ENCODE data around the gene SYS1. TPM values are rescaled to one million over a fixed set of nuclear protein-coding genes. Genes with fewer than 3 reads are reported as not detected.

The SYS1 gene
- total and polyA plus RNA-seq, 10 donors, result 15.1 to 69.8 (median 32.2) TPM

DNA sequence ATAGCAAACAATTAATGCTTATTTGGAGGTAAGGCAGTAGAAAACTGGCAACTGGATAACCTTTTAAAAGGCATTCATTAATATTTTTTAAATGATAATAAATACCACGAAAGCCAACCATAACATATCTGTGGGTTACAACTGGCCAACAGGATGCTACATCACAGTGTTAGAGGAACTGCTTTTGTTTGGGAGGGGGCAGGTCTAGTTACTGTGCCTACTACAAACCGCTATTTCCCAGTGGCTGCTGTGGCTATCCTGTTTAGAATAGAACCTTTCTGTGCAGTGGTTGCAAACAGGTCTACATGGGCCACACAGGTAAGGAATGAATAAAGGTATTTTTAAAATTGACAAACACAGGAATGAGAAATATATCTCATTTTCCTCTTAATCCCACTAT lies 54.0 kb downstream of the SYS1 start:
- no peak for TF ChIP-seq POLR2A (IDR thresholded peaks at IDR 0.05)
- TF ChIP-seq, protein P1, sequence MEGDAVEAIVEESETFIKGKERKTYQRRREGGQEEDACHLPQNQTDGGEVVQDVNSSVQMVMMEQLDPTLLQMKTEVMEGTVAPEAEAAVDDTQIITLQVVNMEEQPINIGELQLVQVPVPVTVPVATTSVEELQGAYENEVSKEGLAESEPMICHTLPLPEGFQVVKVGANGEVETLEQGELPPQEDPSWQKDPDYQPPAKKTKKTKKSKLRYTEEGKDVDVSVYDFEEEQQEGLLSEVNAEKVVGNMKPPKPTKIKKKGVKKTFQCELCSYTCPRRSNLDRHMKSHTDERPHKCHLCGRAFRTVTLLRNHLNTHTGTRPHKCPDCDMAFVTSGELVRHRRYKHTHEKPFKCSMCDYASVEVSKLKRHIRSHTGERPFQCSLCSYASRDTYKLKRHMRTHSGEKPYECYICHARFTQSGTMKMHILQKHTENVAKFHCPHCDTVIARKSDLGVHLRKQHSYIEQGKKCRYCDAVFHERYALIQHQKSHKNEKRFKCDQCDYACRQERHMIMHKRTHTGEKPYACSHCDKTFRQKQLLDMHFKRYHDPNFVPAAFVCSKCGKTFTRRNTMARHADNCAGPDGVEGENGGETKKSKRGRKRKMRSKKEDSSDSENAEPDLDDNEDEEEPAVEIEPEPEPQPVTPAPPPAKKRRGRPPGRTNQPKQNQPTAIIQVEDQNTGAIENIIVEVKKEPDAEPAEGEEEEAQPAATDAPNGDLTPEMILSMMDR (IDR thresholded peaks at IDR 0.05 in 8 of 11, conservative IDR thresholded peaks at IDR 0.05 in 3 of 11), result no peak
- TF ChIP-seq POLR2AphosphoS5 (IDR thresholded peaks at IDR 0.05), result no peak
- peak overlapping the region in 2 of 8 donors; percentile 88 to 91 for H3K27ac ChIP-seq
- peaks cover 0 to 40% (median 31%) of the 10 kb centered on the region in 6 donors for H3K36me3 ChIP-seq
- intact Hi-C loops (cut with DNase I; ENCODE audit: low total_unique reads), result loop anchor here (5.0 kb wide), 1 partner anchor 45 kb away; no protein-coding TSS in a partner anchor
- H3K27me3 ChIP-seq (replicated peaks in 1 of 7), result no peaks in the 10 kb centered on the region
- H3K9me3 ChIP-seq, result no peaks in the 10 kb centered on the region
- DNase-seq, result no peak
- 40 to 59% (median 44%) methylated on average over 2 of the region's 2 CpGs for WGBS, 5 donors
- H3K4me1 ChIP-seq, result peaks cover 18 to 48% (median 40%) of the 10 kb centered on the region in 6 donors
- H3K4me3 ChIP-seq, result peak overlapping the region in 7 of 8 donors; percentile 73 to 94 (median 88)

Other genes with a start within 250 kb of the SYS1 start
- gene WFDC5, start 248.0 kb upstream of the SYS1 start, total RNA-seq, result not detected
- not detected for gene WFDC5, start 248.0 kb upstream of the SYS1 start, polyA plus RNA-seq
- not detected for gene WFDC12, start 238.7 kb upstream of the SYS1 start, total RNA-seq
- not detected for gene WFDC12, start 238.7 kb upstream of the SYS1 start, polyA plus RNA-seq
- gene PI3, start 188.3 kb upstream of the SYS1 start, total RNA-seq, result 10 to 100 TPM in 2 of 7 donors, 1 to 10 TPM in 3, not detected in 2; 1.8 to 22.8 (median 3.5) TPM
- 1 to 10 TPM in 2 of 3 donors, not detected in 1; 1.7 TPM for gene PI3, start 188.3 kb upstream of the SYS1 start, polyA plus RNA-seq
- gene SEMG1, start 156.1 kb upstream of the SYS1 start, total RNA-seq, result under 1 TPM in 1 of 7 donors, not detected in 6; 0.72 TPM
- not detected for gene SEMG1, start 156.1 kb upstream of the SYS1 start, polyA plus RNA-seq
- not detected for gene SEMG2, start 141.8 kb upstream of the SYS1 start, total RNA-seq
- gene SEMG2, start 141.8 kb upstream of the SYS1 start, polyA plus RNA-seq, result not detected
- 10 to 100 TPM in 3 of 7 donors, 1 to 10 TPM in 4; 2.9 to 26.9 (median 9.0) TPM for gene SLPI, start 108.6 kb upstream of the SYS1 start, total RNA-seq
- 10 to 100 TPM in 1 of 3 donors, 1 to 10 TPM in 2; 5.1 to 11.9 (median 8.4) TPM for gene SLPI, start 108.6 kb upstream of the SYS1 start, polyA plus RNA-seq
- gene RBPJL, start 56.3 kb upstream of the SYS1 start, total RNA-seq, result not detected
- gene RBPJL, start 56.3 kb upstream of the SYS1 start, polyA plus RNA-seq, result under 1 TPM in 2 of 3 donors, not detected in 1; 0.05 to 0.09 TPM
- gene MATN4, start 54.9 kb upstream of the SYS1 start, total RNA-seq, result not detected
- under 1 TPM in 2 of 3 donors, not detected in 1; 0.19 to 0.52 TPM for gene MATN4, start 54.9 kb upstream of the SYS1 start, polyA plus RNA-seq
- gene SDC4, start 14.7 kb upstream of the SYS1 start, total RNA-seq, result 10 to 100 TPM; 27.2 to 56.1 (median 39.7) TPM
- 10 to 100 TPM; 10.4 to 21.0 (median 15.5) TPM for gene SDC4, start 14.7 kb upstream of the SYS1 start, polyA plus RNA-seq
- under 1 TPM in 2 of 7 donors, not detected in 5; 0.60 to 0.66 TPM for gene TP53TG5, start 15.2 kb downstream of the SYS1 start, total RNA-seq
- gene TP53TG5, start 15.2 kb downstream of the SYS1 start, polyA plus RNA-seq, result under 1 TPM in 1 of 3 donors, not detected in 2; 0.08 TPM
- gene DBNDD2, start 45.1 kb downstream of the SYS1 start, total RNA-seq, result 10 to 100 TPM; 15.8 to 38.5 (median 28.1) TPM
- 10 to 100 TPM; 19.0 to 36.2 (median 31.8) TPM for gene DBNDD2, start 45.1 kb downstream of the SYS1 start, polyA plus RNA-seq
- gene PIGT, start 53.0 kb downstream of the SYS1 start, total RNA-seq, result 10 to 100 TPM; 60.2 to 82.8 (median 69.6) TPM
- gene PIGT, start 53.0 kb downstream of the SYS1 start, polyA plus RNA-seq, result 10 to 100 TPM; 42.5 to 51.0 (median 49.8) TPM
- under 1 TPM in 2 of 7 donors, not detected in 5; 0.74 to 0.79 TPM for gene WFDC2, start 106.6 kb downstream of the SYS1 start, total RNA-seq
- 1 to 10 TPM in 1 of 3 donors, under 1 TPM in 2; 0.35 to 1.5 (median 0.58) TPM for gene WFDC2, start 106.6 kb downstream of the SYS1 start, polyA plus RNA-seq
- gene SPINT3, start 152.5 kb downstream of the SYS1 start, total RNA-seq, result not detected
- gene SPINT3, start 152.5 kb downstream of the SYS1 start, polyA plus RNA-seq, result not detected
- not detected for gene WFDC6, start 176.3 kb downstream of the SYS1 start, total RNA-seq
- not detected for gene WFDC6, start 176.3 kb downstream of the SYS1 start, polyA plus RNA-seq
- gene EPPIN, start 184.2 kb downstream of the SYS1 start, total RNA-seq, result not detected
- under 1 TPM in 1 of 3 donors, not detected in 2; 0.10 TPM for gene EPPIN, start 184.2 kb downstream of the SYS1 start, polyA plus RNA-seq
- not detected for gene WFDC8, start 216.1 kb downstream of the SYS1 start, total RNA-seq
- gene WFDC8, start 216.1 kb downstream of the SYS1 start, polyA plus RNA-seq, result not detected

Data from spleen (tissue), 11 donors.